Choroid plexus epithelial cell (primary cell): ENCODE measurements around the gene PSMB2.

Source experiments
- DNase-seq: peaks from one replicate; pipeline ENCODE4 v3.0.0-alpha.2; 2010; ENCODE audit warnings: low read depth
- H3K4me3 ChIP-seq: 2 replicates; pipeline ENCODE4 v1.5.1; 2011; ENCODE audit warnings: low read depth, mild to moderate bottlenecking, control low read depth, low read length, moderate library complexity
- CTCF ChIP-seq: conservative IDR thresholded peaks from 2 replicates; pipeline ENCODE4 v1.5.1; 2011; ENCODE audit warnings: low read depth, mild to moderate bottlenecking, control low read depth, inconsistent platforms, low read length, moderate library complexity

Gene PSMB2

GRCh38 chr1:35659589-35659988, 18.3 kb upstream of the PSMB2 start:
- DNase-seq: no peak
- no peak overlapping the region for H3K4me3 ChIP-seq
- no peak for TF ChIP-seq CTCF

GRCh38 chr1:35657851-35658250, 16.5 kb upstream of the PSMB2 start:
- H3K4me3 ChIP-seq: no peak overlapping the region
- no peak for DNase-seq
- TF ChIP-seq CTCF: no peak

- no peak for TF ChIP-seq CTCF
- no peak for DNase-seq
- H3K4me3 ChIP-seq: no peak overlapping the region
Observed at GRCh38 chr1:35656863-35657232, 15.5 kb upstream of the PSMB2 start.

- no peak overlapping the region for H3K4me3 ChIP-seq
- no peak for TF ChIP-seq CTCF
- no peak for DNase-seq
Observed at GRCh38 chr1:35656148-35656862, 15.0 kb upstream of the PSMB2 start.

GRCh38 chr1:35655196-35655595, 13.9 kb upstream of the PSMB2 start:
- no peak for TF ChIP-seq CTCF
- no peak overlapping the region for H3K4me3 ChIP-seq
- DNase-seq: no peak

- H3K4me3 ChIP-seq: no peak overlapping the region
- no peak for DNase-seq
- no peak for TF ChIP-seq CTCF
Observed at GRCh38 chr1:35650416-35650815, 9.1 kb upstream of the PSMB2 start.

GRCh38 chr1:35646043-35646442, 4.7 kb upstream of the PSMB2 start:
- H3K4me3 ChIP-seq: no peak overlapping the region
- peak; percentile 51 for TF ChIP-seq CTCF
- peak; percentile 42 for DNase-seq
